Esophagus muscularis mucosa (tissue), 4 donors: ENCODE data around the gene AVL9. TPM values are rescaled to one million over a fixed set of nuclear protein-coding genes. Genes with fewer than 3 reads are reported as not detected.

Experiments
- DNase-seq: peaks from one replicate; pipeline ENCODE4 v3.0.0-alpha.2; 2017; ENCODE audit errors: extremely low spot score
- H3K27ac ChIP-seq, 4 donors: fragments of 200-600 bp; sonication (generic); replicated peaks in 1 of 4; 1 replicate in 3 of 4; 2 replicates in 1 of 4; pipeline ENCODE4 v1.5.1; 2016 to 2019; ENCODE audit warnings: mild to moderate bottlenecking in 1 of 4
- H3K27me3 ChIP-seq, 4 donors: fragments of 200-600 bp; sonication (generic); one replicate each; pipeline versions ENCODE4 v1.5.1 to v1.6.0; 2016 to 2019
- H3K36me3 ChIP-seq, 4 donors: fragments of 200-600 bp; sonication (generic); one replicate each; pipeline ENCODE4 v1.5.1; 2016 to 2019
- H3K4me1 ChIP-seq, 4 donors: fragments of 200-600 bp; sonication (generic); one replicate each; pipeline ENCODE4 v1.5.1; 2016 to 2019
- H3K4me3 ChIP-seq, 4 donors: fragments of 200-600 bp; sonication (generic); 1 replicate in 2 of 4; 2 replicates in 2 of 4; pipeline ENCODE4 v1.5.1; 2016 to 2019; ENCODE audit warnings: mild to moderate bottlenecking in 4 of 4, moderate library complexity in 1 of 4
- H3K9me3 ChIP-seq, 4 donors: fragments of 200-600 bp; sonication (generic); 1 replicate in 3 of 4; 2 replicates in 1 of 4; pipeline ENCODE4 v1.5.1; 2016 to 2019
- EP300 ChIP-seq: sonication (generic); formaldehyde crosslinking; IDR thresholded peaks from one replicate; pipeline ENCODE4 v1.6.1; 2017; ENCODE audit warnings: antibody characterized with exemption
- POLR2A ChIP-seq: fragments of 450-650 bp; IDR thresholded peaks from one replicate; pipeline ENCODE4 v1.6.1; 2017; ENCODE audit warnings: antibody characterized with exemption, moderate library complexity, mild to moderate bottlenecking, low read depth
- POLR2AphosphoS5 ChIP-seq, 2 donors: sonication (generic); formaldehyde crosslinking; IDR thresholded peaks; one replicate each; pipeline ENCODE4 v1.6.1; 2017; ENCODE audit warnings: antibody characterized with exemption in 2 of 2
- WGBS: methylation state at CpG from one replicate; pipeline ENCODE4 v1.1.5; 2018; 5-methylcytosine and 5-hydroxymethylcytosine counted together
- intact Hi-C: fragments of 100-400 bp; cut with DNase I; formaldehyde crosslinking; loops from one replicate; pipeline ENCODE4 v1.15.1; 2023
- total RNA-seq, 4 donors: library from RNA; depleted of rRNA; stranded (reverse); fragments of >200 nt; gene quantifications; one replicate each; pipeline versions ENCODE4 v1.1.0 to v1.2.1, GENCODE V29; 2016
- TF ChIP-seq, protein P1 (sequence below), 3 experiments: fragments of 200-600 bp in 2 of 3; fragments of 450-650 bp in 1 of 3; sonication (generic) in 2 of 3; IDR thresholded peaks; one replicate each; pipeline ENCODE4 v1.5.1; 2017 to 2019; ENCODE audit warnings: antibody characterized with exemption in 3 of 3, mild to moderate bottlenecking in 2 of 3, moderate library complexity in 1 of 3

The AVL9 gene
- total RNA-seq, 4 donors from 2014 or later: 18.8 to 27.7 (median 21.3) TPM

DNA sequence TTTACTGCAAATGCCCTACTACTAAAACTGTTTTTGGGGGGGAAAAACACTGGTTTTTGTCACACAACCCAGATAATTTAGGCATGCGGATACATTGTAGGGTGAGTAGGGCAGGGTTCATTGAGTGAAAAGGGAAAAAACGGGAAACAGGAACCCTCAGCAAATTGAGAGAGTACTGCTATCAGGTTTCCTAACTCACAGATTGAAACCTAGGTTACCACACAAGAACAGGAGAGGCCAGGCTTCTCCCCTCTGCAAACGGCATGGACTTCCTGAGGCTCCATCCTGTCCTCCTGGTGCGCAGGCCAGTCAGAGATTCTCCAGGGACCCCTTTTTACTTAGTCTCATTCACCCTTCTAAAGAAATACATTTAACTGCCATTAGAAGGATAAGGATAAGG lies 30.6 kb downstream of the AVL9 start:
- Histone ChIP-seq H3K9me3 (no peaks in the 10 kb centered on the region), H3K4me1 (peaks cover 0 to 13% (median 8%) of the 10 kb centered on the region in 4 donors), H3K4me3 (no peak overlapping the region), H3K27me3 (no peaks in the 10 kb centered on the region), H3K36me3 (no peaks in the 10 kb centered on the region), H3K27ac (no peak overlapping the region)
- WGBS: 90% methylated on average over 4 of the region's 4 CpGs
- TF ChIP-seq POLR2AphosphoS5 (IDR thresholded peaks at IDR 0.05): no peak
- TF ChIP-seq, protein P1, sequence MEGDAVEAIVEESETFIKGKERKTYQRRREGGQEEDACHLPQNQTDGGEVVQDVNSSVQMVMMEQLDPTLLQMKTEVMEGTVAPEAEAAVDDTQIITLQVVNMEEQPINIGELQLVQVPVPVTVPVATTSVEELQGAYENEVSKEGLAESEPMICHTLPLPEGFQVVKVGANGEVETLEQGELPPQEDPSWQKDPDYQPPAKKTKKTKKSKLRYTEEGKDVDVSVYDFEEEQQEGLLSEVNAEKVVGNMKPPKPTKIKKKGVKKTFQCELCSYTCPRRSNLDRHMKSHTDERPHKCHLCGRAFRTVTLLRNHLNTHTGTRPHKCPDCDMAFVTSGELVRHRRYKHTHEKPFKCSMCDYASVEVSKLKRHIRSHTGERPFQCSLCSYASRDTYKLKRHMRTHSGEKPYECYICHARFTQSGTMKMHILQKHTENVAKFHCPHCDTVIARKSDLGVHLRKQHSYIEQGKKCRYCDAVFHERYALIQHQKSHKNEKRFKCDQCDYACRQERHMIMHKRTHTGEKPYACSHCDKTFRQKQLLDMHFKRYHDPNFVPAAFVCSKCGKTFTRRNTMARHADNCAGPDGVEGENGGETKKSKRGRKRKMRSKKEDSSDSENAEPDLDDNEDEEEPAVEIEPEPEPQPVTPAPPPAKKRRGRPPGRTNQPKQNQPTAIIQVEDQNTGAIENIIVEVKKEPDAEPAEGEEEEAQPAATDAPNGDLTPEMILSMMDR (IDR thresholded peaks at IDR 0.05): no peak
- no peak for TF ChIP-seq POLR2A
- TF ChIP-seq EP300: no peak
- intact Hi-C loops: no loop called here
- DNase-seq: peak; percentile 24

DNA sequence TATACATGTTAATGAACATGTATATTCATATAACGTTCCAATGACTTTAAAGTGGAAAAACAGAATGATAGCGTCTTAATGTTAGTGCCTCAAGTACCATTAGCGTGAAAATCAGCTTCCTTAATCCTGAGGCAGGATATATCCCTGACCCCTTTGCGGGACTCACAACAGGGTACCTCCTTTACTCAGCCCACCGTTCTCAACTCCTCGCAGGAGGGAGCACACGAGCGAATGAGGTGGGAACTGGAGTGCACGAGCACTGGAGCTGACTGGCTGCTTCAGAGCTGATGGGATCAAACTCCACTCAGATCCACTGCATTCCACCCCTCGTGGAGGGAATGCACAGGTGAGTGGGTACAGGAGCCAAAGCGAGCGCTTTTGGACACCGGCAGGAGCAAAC lies 36.1 kb downstream of the AVL9 start:
- intact Hi-C loops: no loop called here
- Histone ChIP-seq H3K27ac (no peak overlapping the region), H3K36me3 (peaks cover 0 to 10% (median 0%) of the 10 kb centered on the region in 4 donors), H3K9me3 (no peaks in the 10 kb centered on the region), H3K27me3 (no peaks in the 10 kb centered on the region), H3K4me1 (peaks cover 5 to 31% (median 17%) of the 10 kb centered on the region in 4 donors), H3K4me3 (no peak overlapping the region)
- 90% methylated on average over 8 of the region's 13 CpGs for WGBS
- DNase-seq: no peak
- no peak for TF ChIP-seq POLR2A
- TF ChIP-seq POLR2AphosphoS5 (IDR thresholded peaks at IDR 0.05): no peak
- TF ChIP-seq EP300: no peak
- TF ChIP-seq, protein P1 (IDR thresholded peaks at IDR 0.05): no peak

DNA sequence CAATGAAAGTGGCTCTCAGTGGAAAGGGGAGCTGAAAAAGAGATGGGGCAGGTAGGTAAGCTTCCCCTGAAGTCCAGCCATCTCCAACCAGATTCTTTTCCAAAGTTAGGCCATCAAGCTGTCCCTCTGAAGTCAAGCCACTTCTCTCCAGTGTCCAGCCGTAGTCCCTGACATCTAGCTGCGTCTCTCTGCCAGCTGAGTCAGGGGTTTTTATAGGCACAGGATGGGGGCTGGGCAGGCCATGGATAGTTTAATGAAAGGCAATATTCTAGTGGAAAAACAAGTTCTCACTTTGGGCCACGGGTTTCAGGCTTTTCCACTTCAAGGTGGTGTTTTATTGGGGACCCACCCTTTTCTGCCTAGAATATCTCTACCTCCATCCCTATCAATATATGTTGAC lies 36.8 kb downstream of the AVL9 start:
- Histone ChIP-seq H3K36me3 (peaks cover 0 to 10% (median 0%) of the 10 kb centered on the region in 4 donors), H3K27me3 (no peaks in the 10 kb centered on the region), H3K4me1 (peaks cover 10 to 38% (median 21%) of the 10 kb centered on the region in 4 donors), H3K9me3 (no peaks in the 10 kb centered on the region), H3K27ac (no peak overlapping the region), H3K4me3 (no peak overlapping the region)
- intact Hi-C loops: no loop called here
- TF ChIP-seq POLR2AphosphoS5 (IDR thresholded peaks at IDR 0.05): no peak
- TF ChIP-seq, protein P1 (IDR thresholded peaks at IDR 0.05): no peak
- TF ChIP-seq POLR2A: no peak
- no peak for TF ChIP-seq EP300
- 89% methylated on average over 3 of the region's 3 CpGs for WGBS
- no peak for DNase-seq

DNA sequence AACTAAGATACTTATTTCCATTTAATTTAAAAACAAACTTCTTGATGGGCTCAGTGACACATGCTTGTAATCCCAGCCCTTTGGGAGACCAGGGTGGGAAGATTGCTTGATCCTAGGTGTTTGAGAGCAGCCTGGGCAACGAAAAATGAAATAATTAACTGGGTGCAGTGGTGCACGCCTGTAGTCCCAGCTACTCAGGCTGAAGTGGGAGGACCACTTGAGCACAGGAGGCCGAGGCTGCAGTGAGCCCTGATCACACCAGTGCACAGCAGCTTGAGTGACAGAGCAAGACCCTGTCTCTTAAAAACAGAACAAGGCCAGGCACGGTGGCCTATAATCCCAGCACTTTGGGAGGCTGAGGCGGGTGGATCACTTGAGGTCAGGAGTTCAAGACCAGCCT lies 37.4 kb downstream of the AVL9 start:
- no peak for TF ChIP-seq POLR2A
- TF ChIP-seq POLR2AphosphoS5 (IDR thresholded peaks at IDR 0.05): no peak
- no peak for TF ChIP-seq EP300
- TF ChIP-seq, protein P1 (IDR thresholded peaks at IDR 0.05): no peak
- Histone ChIP-seq H3K36me3 (peaks cover 0 to 10% (median 0%) of the 10 kb centered on the region in 4 donors), H3K27ac (no peak overlapping the region), H3K9me3 (no peaks in the 10 kb centered on the region), H3K4me3 (no peak overlapping the region), H3K4me1 (peaks cover 10 to 39% (median 25%) of the 10 kb centered on the region in 4 donors), H3K27me3 (no peaks in the 10 kb centered on the region)
- intact Hi-C loops: no loop called here
- 82% methylated on average over 5 of the region's 5 CpGs for WGBS
- no peak for DNase-seq
